ENCODE data around the gene TTC21A.

DNA sequence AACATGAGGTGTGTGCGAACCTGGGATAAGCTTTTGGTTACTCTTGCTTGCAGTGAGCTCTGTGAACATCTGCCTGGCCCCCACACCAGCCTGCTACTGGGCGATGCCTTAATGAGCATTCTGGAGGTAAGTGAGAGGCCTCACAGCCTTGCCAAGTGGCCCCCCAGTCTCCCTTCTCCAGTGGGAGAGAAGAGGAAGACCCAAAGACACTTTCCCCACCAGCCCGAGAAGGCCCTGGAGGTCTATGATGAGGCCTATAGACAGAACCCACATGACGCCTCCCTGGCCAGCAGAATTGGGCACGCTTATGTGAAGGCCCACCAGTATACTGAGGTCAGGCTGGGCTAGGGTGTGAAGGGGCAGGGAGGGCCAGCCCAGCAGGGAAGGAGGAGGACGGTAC, 22.5 kb downstream of the TTC21A start:
- TF ChIP-seq PRDM1 (tag by site-specific recombination; IDR thresholded peaks at IDR 0.05) (no peak), ZNF214 (tag by site-specific recombination; IDR thresholded peaks at IDR 0.05; ENCODE audit: borderline replicate concordance) (no peak), ZNF76 (tag by site-specific recombination; IDR thresholded peaks at IDR 0.05; ENCODE audit: borderline replicate concordance, low read depth) (no peak), HOXA7 (CRISPR knock-in tag; IDR thresholded peaks at IDR 0.05; ENCODE audit: borderline replicate concordance) (no peak), ZNF600 (tag by site-specific recombination; IDR thresholded peaks at IDR 0.05) (no peak), ZNF561 (tag by site-specific recombination; IDR thresholded peaks at IDR 0.05; ENCODE audit: borderline replicate concordance) (no peak), FEZF1 (tag by site-specific recombination; IDR thresholded peaks at IDR 0.05) (no peak), ZNF184 (tag by site-specific recombination; IDR thresholded peaks at IDR 0.05) (no peak)
- TF ChIP-seq, protein P1, sequence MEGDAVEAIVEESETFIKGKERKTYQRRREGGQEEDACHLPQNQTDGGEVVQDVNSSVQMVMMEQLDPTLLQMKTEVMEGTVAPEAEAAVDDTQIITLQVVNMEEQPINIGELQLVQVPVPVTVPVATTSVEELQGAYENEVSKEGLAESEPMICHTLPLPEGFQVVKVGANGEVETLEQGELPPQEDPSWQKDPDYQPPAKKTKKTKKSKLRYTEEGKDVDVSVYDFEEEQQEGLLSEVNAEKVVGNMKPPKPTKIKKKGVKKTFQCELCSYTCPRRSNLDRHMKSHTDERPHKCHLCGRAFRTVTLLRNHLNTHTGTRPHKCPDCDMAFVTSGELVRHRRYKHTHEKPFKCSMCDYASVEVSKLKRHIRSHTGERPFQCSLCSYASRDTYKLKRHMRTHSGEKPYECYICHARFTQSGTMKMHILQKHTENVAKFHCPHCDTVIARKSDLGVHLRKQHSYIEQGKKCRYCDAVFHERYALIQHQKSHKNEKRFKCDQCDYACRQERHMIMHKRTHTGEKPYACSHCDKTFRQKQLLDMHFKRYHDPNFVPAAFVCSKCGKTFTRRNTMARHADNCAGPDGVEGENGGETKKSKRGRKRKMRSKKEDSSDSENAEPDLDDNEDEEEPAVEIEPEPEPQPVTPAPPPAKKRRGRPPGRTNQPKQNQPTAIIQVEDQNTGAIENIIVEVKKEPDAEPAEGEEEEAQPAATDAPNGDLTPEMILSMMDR (tag by site-specific recombination; IDR thresholded peaks at IDR 0.05), result no peak
- TF ChIP-seq, protein P2, sequence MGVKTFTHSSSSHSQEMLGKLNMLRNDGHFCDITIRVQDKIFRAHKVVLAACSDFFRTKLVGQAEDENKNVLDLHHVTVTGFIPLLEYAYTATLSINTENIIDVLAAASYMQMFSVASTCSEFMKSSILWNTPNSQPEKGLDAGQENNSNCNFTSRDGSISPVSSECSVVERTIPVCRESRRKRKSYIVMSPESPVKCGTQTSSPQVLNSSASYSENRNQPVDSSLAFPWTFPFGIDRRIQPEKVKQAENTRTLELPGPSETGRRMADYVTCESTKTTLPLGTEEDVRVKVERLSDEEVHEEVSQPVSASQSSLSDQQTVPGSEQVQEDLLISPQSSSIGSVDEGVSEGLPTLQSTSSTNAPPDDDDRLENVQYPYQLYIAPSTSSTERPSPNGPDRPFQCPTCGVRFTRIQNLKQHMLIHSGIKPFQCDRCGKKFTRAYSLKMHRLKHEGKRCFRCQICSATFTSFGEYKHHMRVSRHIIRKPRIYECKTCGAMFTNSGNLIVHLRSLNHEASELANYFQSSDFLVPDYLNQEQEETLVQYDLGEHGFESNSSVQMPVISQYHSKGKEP (tag by site-specific recombination; IDR thresholded peaks at IDR 0.05), result no peak
- TF ChIP-seq, protein P3, sequence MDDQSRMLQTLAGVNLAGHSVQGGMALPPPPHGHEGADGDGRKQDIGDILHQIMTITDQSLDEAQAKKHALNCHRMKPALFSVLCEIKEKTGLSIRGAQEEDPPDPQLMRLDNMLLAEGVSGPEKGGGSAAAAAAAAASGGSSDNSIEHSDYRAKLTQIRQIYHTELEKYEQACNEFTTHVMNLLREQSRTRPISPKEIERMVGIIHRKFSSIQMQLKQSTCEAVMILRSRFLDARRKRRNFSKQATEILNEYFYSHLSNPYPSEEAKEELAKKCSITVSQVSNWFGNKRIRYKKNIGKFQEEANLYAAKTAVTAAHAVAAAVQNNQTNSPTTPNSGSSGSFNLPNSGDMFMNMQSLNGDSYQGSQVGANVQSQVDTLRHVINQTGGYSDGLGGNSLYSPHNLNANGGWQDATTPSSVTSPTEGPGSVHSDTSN (CRISPR knock-in tag; IDR thresholded peaks at IDR 0.05), result no peak
- TF ChIP-seq, protein P4, sequence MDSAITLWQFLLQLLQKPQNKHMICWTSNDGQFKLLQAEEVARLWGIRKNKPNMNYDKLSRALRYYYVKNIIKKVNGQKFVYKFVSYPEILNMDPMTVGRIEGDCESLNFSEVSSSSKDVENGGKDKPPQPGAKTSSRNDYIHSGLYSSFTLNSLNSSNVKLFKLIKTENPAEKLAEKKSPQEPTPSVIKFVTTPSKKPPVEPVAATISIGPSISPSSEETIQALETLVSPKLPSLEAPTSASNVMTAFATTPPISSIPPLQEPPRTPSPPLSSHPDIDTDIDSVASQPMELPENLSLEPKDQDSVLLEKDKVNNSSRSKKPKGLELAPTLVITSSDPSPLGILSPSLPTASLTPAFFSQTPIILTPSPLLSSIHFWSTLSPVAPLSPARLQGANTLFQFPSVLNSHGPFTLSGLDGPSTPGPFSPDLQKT (IDR thresholded peaks at IDR 0.05; ENCODE audit: borderline replicate concordance, low read depth, low read length), result no peak
